Colonic mucosa (tissue), 4 donors: ENCODE data around the gene PRM3. TPM values are rescaled to one million over a fixed set of nuclear protein-coding genes. Genes with fewer than 3 reads are reported as not detected.

ENCODE experiments used
- DNase-seq: peaks from one replicate; pipeline ENCODE4 v3.0.0-alpha.2; 2020
- H3K27ac ChIP-seq: fragments of 200-600 bp; one replicate; pipeline ENCODE4 v1.8.0; 2021
- H3K27me3 ChIP-seq: fragments of 200-600 bp; one replicate; pipeline ENCODE4 v1.8.0; 2021
- H3K36me3 ChIP-seq: fragments of 200-600 bp; one replicate; pipeline ENCODE4 v1.8.0; 2021
- H3K4me1 ChIP-seq: fragments of 200-600 bp; one replicate; pipeline ENCODE4 v1.8.0; 2021; ENCODE audit warnings: mild to moderate bottlenecking
- H3K4me3 ChIP-seq: fragments of 200-600 bp; one replicate; pipeline ENCODE4 v1.8.0; 2021
- H3K9ac ChIP-seq, 2 donors: one replicate each; pipeline ENCODE4 v1.7.0; 2013; ENCODE audit warnings: control low read depth in 2 of 2, low read depth in 2 of 2, low read length in 2 of 2
- H3K9me3 ChIP-seq: fragments of 200-600 bp; one replicate; pipeline ENCODE4 v1.8.0; 2021
- CTCF ChIP-seq: fragments of 200-600 bp; IDR thresholded peaks from one replicate; pipeline ENCODE4 v1.8.0; 2022; ENCODE audit warnings: antibody characterized with exemption, mild to moderate bottlenecking
- intact Hi-C: fragments of 100-400 bp; cut with DNase I; formaldehyde crosslinking; loops from one replicate; pipeline ENCODE4 v1.14.1; 2022
- total RNA-seq, 2 donors: library from RNA; stranded (reverse); fragmentation: NEBNext Ultra II Directional in 1 of 2; extraction: Animal tissue kit (Norgen Biotek cat#: 25700) in 1 of 2; gene quantifications; one replicate each; pipeline ENCODE4 v1.2.1, GENCODE V29; 2021
- donor health status: healthy.
- donor health status: DM: no; HTN: no; CAD: no.
- donor health status: DM: no; HTN: no; CAD: no.

PRM3 gene
- total RNA-seq, 2 donors from 2014 or later: not detected

- H3K27ac ChIP-seq: no peak within 1 kb of the TSS
- H3K27me3 ChIP-seq: no peaks in the 10 kb centered on the region
- H3K36me3 ChIP-seq: no peaks in the 10 kb centered on the region
- no peak within 1 kb of the TSS for H3K9ac ChIP-seq
- no peaks in the 10 kb centered on the region for H3K4me1 ChIP-seq
- intact Hi-C loops: no loop called here
- DNase-seq: no peak
- no peak within 1 kb of the TSS for H3K4me3 ChIP-seq
- H3K9me3 ChIP-seq: no peaks in the 10 kb centered on the region
- no peak for TF ChIP-seq CTCF
Observed at GRCh38 chr16:11276143-11276895, 2.9 kb upstream of the PRM3 start, which contains the start of gene PRM2. Gene PRM2, minus strand, starts transcription at chr16:11276480. Its CDS starts 110 bp downstream, at chr16:11276370.

GRCh38 chr16:11274964-11275363, 1.5 kb upstream of the PRM3 start:
- H3K9me3 ChIP-seq: no peaks in the 10 kb centered on the region
- no peaks in the 10 kb centered on the region for H3K27me3 ChIP-seq
- TF ChIP-seq CTCF: no peak
- no peak overlapping the region for H3K27ac ChIP-seq
- H3K9ac ChIP-seq: no peak overlapping the region
- intact Hi-C loops: no loop called here
- no peak for DNase-seq
- H3K4me3 ChIP-seq: no peak overlapping the region
- no peaks in the 10 kb centered on the region for H3K36me3 ChIP-seq
- H3K4me1 ChIP-seq: no peaks in the 10 kb centered on the region

GRCh38 chr16:11273721-11274324, 394 bp upstream of the PRM3 start:
- no peak for DNase-seq
- intact Hi-C loops: no loop called here
- Histone ChIP-seq H3K4me3 (no peak overlapping the region), H3K9ac (no peak overlapping the region), H3K27me3 (no peaks in the 10 kb centered on the region), H3K36me3 (no peaks in the 10 kb centered on the region), H3K27ac (no peak overlapping the region), H3K4me1 (no peaks in the 10 kb centered on the region), H3K9me3 (no peaks in the 10 kb centered on the region)
- TF ChIP-seq CTCF: no peak

- H3K27me3 ChIP-seq: no peaks in the 10 kb centered on the region
- no peak for TF ChIP-seq CTCF
- no peak overlapping the region for H3K4me3 ChIP-seq
- H3K4me1 ChIP-seq: no peaks in the 10 kb centered on the region
- no peak overlapping the region for H3K9ac ChIP-seq
- intact Hi-C loops: no loop called here
- H3K27ac ChIP-seq: no peak overlapping the region
- DNase-seq: no peak
- no peaks in the 10 kb centered on the region for H3K9me3 ChIP-seq
- no peaks in the 10 kb centered on the region for H3K36me3 ChIP-seq
Observed at GRCh38 chr16:11272484-11272883, 945 bp downstream of the PRM3 start.

GRCh38 chr16:11271610-11272009, 1.8 kb downstream of the PRM3 start:
- intact Hi-C loops: no loop called here
- DNase-seq: no peak
- Histone ChIP-seq H3K4me1 (no peaks in the 10 kb centered on the region), H3K27me3 (no peaks in the 10 kb centered on the region), H3K27ac (no peak overlapping the region), H3K9ac (no peak overlapping the region), H3K36me3 (no peaks in the 10 kb centered on the region), H3K9me3 (no peaks in the 10 kb centered on the region), H3K4me3 (no peak overlapping the region)
- TF ChIP-seq CTCF: no peak
